ENCODE data around the gene SEC61B.

DNA sequence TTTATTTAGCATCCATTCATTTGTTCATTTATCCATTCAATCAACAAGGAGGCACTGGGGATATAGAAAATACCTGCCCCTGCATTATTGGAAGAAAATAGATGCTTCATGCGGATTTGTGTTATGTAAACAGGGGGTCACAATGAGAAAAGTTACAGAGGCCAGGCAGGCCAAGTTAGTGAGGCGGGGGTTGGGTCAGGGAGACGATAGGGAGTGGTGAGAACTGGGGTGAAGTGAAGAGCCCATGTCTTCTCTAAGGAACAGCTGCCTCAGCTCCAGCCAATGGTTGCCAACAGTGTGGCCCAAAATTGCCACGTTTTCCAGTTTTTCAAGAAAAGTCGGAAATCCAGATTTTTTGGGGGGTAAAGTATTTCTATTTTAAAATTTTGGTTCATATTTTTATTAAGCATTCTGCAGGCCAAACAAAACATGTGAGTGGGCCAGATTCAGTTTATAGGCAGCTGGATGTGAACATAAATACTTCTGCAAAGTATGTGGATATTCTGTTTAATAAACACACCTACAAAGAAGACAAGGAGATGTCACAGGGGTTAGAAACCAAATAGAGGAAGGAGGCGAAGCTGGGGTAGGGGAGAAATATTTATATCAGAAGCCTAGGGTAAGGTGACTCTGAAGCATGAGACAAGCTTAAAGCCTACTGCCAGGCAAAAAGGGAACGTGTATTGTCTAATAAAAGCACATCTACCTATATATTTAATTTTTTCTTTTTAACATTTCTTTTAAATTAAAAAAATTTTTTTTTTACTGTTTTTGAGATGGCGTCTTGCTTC lies 44.3 kb upstream of the SEC61B start:
- no peak for TF ChIP-seq POLR2A (IDR thresholded peaks at IDR 0.05)
- TF ChIP-seq, protein P1, sequence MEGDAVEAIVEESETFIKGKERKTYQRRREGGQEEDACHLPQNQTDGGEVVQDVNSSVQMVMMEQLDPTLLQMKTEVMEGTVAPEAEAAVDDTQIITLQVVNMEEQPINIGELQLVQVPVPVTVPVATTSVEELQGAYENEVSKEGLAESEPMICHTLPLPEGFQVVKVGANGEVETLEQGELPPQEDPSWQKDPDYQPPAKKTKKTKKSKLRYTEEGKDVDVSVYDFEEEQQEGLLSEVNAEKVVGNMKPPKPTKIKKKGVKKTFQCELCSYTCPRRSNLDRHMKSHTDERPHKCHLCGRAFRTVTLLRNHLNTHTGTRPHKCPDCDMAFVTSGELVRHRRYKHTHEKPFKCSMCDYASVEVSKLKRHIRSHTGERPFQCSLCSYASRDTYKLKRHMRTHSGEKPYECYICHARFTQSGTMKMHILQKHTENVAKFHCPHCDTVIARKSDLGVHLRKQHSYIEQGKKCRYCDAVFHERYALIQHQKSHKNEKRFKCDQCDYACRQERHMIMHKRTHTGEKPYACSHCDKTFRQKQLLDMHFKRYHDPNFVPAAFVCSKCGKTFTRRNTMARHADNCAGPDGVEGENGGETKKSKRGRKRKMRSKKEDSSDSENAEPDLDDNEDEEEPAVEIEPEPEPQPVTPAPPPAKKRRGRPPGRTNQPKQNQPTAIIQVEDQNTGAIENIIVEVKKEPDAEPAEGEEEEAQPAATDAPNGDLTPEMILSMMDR (IDR thresholded peaks at IDR 0.05), result no peak
